HG02938 (cell line): ENCODE results near the gene SUSD2.
"Not testable (repeated sequence)": the region's sequence is repeated elsewhere in the genome, so short reads cannot be mapped to it uniquely, and the experiment has no call there.

ENCODE experiments used
- ATAC-seq: cut with Tn5 transposase; IDR thresholded peaks from one replicate; pipeline ENCODE4 v1.9.1; 2021; ENCODE audit warnings: mild to moderate bottlenecking, moderate library complexity; ENCODE audit not compliant: unreplicated experiment

The SUSD2 gene

DNA sequence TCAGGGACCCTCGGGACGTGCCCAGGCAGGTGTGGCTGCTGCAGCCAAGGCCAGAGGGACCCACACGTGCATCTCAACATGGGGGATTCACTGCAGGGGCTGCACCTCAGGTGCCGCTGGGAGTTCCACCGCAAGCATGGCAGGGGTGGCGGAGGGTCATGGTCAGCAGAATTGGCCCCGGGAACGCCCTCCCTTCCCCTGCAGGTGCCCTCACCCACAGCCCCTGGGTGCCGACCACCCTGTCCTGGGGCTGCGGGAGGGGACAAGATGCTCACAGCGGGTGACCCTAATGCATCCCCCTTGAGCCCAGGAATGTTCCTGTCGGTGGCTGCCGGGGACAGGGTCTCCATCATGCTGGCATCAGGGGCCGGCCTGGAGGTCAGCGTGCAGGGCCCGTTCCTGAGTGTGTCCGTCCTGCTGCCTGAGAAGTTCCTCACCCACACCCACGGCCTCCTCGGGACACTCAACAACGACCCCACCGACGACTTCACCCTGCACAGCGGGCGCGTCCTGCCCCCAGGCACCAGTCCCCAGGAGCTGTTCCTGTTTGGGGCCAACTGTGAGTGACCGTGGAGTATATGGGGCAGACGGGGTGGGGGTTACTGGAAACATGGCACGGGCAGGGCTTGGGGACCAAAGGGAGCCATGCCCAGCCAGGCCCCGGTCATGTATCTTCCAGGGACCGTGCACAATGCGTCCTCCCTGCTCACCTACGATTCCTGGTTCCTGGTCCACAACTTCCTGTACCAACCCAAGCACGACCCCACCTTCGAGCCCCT lies 5.8 kb downstream of the SUSD2 start:
- no peak for ATAC-seq

DNA sequence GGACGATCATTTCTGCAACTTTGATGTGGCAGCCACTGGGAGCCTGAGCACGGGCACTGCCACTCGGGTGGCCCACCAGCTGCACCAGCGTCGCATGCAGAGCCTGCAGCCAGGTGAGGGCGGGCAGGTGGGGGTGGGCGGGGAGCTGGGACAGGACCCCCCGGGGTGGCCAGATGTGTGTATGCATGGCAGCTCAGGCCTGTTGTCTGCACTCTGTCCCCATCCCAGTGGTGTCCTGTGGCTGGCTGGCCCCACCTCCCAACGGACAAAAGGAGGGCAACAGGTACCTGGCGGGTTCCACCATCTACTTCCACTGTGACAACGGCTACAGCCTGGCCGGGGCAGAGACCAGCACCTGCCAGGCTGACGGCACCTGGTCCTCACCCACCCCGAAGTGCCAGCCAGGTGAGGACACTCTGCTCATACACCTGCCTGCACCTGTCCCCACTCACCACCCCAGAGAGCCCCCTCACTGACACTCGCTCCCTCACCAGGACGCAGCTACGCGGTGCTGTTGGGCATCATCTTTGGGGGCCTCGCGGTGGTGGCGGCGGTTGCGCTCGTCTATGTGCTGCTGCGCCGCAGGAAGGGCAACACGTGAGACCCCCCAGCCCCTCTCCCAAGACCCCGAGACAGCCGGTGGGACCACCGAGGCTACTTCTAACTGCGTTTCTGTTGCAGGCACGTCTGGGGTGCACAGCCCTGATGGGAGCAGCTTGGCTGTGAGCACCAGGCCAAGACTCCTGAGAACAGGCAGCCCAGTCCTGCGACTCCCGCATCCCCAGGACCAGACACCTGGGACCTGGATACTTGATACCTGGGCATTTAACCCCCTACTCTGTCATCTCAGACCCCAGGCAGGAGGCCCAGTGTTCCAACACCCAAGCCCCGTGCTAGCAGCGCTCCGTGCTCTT lies 6.7 kb downstream of the SUSD2 start:
- ATAC-seq, result no peak

DNA sequence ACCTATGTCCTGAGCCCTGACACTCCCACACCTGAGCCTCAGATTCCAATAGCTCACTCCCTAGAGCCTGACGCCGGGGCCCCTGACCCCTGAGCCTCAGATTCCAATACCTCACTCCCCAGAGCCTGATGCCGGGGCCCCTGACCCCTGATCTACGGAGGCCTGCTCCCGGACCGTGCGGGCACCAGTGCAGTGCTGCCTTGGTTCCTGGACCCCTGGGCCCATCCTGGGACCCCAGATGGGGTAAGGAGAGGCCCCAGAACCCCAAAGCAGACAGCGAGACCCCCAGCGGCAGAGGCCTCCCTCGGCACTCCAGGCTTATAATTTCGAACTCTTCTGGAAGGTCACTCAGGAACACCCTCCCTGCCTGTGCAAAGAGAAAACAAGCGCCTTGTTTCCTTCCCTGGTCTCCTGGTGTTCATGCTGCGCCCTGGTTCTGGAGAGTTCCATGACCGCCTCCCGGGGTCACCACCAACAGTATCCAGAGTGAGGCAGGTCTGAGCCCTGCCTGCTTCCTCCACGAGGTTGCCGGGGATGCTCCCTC lies 7.5 kb downstream of the SUSD2 start:
- ATAC-seq, result no peak

DNA sequence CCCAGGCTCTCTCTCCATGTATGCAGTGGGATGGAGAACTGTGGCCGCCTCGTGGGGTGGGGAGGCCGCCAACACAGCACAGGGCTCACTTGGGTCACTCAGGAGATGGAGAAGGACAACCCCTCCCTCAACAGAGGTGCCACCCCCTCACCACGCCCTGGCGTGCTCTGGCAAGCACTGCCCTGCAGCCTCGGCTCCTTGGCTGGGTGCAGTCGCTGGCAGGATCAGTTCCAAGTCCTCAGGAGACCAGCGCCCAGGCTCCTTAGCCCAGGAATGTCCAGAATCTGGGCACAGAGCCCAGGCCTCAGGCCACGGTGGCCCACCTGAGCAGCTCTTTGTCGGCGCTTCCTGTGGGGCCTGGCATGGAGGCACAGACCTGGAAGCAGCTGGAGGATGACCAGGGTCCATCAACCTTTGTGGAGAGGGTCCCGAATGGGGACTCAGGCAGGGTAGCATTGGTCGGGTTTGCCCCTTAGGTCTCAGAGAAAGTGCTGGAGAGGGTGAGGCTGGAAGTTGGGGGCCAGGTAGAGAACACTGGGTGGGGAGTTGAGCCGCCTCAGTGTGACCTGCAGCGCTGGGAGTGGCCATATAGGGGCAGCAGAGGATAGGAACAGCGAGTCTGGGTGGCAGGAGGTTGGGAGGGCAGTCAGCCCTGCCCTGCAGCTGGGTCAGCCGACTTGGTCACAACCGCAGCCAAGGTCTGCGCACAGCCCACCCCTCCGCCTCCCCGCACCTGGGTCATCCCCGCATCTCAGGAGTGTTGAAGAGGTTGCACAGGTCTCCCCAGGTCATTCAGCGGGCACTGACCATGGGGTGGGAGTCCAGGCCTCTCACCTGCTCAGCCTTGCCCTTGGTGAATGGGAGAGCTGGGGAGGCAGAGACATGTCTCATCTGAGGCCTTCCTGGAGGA lies 8.2 kb downstream of the SUSD2 start:
- ATAC-seq, result no peak

- no peak for ATAC-seq
These were observed 8.9 kb downstream of the SUSD2 start for GRCh38 chr22:24190159-24190540.

DNA sequence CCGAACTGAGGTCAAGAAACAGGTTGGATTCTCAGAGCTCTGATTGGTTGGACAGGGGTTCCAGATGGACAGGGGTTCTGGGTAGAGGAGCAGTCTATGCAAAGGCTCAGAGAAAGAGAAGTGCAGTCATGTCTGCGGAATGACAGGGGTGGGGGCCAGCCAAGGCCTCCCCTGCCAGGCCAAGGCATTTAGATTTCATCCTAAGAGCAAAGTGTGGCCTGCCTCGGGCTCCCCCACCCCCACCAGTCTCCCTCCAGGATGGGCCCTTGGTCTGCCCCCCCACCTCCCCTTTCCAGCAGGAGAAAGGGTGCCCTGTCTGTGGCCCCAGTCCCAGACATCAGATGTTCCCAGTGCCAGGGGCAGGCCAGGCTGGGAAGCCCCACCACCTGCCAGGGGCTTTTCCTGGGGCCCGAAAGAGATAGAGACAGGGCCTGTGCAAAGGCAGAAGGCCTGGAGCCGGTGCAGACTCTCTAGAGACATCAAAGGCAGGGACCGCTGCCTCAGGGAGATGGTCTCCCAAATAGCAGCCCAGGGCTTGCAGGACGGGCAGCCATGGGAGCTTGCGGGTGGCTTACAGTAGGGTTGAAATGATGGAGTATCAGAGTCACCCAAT lies 9.4 kb downstream of the SUSD2 start:
- ATAC-seq, result no peak

DNA sequence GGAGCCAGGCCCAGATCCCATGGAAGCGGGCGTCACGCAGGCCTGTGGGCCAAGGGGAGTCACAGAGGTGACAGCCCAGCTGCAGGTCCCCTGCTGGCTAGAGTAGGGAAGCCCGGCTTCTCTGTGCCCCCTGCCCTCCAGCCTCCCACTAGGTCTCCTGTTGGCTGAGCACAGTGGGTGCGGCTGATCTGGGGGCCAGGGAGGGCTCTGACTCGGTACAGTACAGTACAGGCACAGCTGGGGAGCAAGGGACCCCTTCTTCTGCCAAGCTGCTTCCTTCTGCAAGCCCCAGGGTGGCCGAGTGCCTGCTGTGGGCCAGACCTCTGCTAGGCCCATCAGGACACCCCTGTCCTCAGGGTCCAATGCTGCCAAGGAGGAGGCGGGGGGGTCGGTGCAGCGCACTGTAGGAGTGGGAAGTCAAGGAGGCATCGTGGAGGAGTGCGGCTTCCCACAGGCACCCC lies 10.1 kb downstream of the SUSD2 start:
- no peak for ATAC-seq

DNA sequence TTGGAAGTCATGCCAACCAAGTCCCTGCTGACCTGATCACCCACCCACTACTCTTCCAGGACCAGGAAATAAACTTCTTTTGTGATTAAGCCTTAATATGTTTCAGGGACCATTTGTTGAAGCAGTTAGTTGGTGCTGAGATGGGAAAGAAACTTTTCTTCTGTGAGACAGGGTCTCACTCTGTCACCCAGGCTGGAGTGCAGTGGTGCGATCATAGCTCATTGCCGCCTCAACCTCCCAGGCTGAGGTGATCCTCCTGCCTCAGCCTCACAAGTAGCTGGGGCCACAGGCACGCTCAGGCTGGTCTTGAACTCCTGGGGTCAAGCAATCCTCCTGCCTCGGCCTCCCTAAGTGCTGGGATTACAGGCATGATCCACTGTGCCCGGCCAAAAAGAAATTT lies 10.6 kb downstream of the SUSD2 start:
- ATAC-seq, result no peak

GRCh38 chr22:24198682-24199052 lies 17.4 kb downstream of the SUSD2 start:
- no peak for ATAC-seq

DNA sequence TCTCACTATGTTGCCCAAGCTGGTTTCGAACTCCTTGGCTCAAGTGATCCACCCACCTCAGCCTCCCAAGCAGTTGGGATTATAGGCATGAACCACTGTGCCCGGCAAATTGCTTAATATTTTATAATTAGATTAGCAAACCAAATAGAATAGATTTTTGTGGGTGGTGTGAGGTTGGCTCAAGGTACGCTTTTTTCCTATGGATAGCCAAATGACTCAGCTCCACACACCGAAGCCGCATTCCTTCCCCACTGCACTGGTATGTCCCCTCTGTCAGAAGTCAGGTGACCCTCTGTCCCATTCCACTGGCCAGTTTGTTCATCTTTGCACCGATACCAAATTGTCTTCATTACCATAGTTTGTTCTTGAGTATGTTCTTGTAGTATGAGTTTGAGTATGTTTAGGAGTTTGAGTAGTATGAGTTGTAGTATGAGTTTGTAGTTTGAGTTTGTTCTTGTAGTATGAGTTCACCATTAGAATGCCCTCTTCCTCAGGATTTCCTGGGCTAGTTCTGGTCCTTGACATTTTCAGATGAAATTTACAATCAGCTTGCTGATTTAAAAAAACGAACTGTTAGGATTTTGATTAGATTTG lies 19.4 kb downstream of the SUSD2 start:
- no peak for ATAC-seq

DNA sequence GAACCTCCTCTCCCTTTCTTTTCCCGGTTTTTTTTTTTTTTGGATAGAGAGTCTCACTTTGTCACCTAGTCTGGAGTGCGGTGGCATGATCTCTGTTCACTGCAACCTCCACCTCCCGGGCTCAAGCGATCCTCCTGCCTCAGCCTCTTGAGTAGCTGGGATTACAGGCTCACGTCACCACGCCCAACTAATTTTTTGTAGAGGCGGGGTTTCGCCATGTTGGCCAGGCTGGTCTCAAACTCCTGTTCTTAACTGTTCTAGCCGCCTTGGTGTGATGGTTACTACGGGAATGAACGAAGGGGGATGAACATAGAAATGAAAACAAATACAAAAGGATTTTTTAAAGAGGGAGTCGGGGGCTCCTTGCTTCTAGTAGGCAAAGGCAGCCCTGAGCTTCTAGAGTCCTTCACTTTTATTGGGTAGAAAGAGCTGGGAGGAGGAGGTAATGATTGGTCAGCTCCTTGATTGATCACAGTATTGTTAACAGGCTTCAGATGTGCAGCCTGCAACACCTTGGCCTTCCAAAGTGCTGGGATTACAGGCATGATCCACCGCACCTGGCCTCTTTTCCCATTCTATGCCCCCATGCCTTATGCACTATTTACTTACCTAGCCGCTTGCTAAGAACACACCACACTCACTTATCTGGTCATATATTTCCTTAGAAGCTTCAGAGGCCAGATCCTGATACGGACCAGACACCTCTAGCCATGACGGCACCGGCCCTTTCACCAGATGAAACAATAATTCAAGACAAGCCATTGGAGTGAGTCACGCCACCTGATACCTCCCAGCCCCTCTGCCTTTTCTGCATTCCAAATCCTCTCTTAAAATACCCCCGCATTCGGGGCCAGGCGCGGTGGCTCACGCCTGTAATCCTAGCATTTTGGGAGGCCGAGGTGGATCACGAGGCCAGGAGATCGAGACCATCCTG lies 20.7 kb downstream of the SUSD2 start:
- ATAC-seq, result no peak

DNA sequence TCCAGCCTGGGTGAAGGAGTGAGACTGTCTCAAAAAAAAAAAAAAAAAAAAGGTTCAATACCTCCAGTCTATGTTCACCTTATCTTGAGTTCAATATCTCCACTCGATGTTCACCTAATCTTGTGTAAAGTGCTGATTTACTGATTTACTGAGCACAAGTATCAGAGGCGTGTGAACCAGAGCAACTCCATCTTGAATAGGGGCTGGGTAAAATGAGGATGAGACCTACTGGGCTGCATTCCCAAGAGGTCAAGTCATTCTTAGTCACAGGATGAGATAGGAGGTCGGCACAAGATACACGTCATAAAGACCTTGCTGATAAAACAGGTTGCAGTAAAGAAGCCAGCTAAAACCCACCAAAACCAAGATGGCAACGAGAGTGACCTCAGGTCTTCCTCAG lies 22.6 kb downstream of the SUSD2 start:
- not testable (repeated sequence) for ATAC-seq

DNA sequence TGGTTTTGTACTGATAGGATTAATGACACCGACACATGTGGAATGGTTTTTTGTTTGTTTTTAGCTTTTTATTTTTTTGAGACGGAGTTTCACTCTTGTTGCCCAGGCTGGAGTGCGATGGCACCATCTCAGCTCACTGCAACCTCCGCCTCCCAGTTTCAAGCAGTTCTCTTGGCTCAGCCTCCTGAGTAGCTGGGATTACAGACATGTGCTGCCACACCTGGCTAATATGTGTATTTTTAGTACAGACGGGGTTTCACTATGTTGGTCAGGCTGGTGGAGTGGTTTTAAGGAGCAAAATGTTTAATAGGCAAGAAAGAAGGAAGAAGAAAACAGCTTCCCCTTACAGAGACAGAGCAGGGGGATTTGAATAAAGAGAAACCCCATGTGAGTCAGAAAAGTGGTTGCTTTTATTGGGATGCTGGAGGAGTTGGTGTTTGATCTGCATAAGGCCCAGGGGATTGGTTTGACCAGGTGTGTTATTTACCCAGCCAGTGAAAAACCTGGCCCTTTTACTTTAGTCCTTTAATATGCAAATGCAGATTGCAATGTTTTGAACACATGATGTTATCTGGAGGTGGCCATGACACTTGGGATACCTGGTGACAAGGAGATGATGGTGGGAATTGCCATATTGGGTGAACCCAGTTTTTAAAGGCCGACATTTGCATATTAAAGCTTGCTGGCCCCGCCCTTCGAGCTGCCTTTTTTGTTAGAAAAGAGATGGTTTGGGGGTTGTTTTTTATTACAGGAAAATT lies 24.3 kb downstream of the SUSD2 start:
- no peak for ATAC-seq

DNA sequence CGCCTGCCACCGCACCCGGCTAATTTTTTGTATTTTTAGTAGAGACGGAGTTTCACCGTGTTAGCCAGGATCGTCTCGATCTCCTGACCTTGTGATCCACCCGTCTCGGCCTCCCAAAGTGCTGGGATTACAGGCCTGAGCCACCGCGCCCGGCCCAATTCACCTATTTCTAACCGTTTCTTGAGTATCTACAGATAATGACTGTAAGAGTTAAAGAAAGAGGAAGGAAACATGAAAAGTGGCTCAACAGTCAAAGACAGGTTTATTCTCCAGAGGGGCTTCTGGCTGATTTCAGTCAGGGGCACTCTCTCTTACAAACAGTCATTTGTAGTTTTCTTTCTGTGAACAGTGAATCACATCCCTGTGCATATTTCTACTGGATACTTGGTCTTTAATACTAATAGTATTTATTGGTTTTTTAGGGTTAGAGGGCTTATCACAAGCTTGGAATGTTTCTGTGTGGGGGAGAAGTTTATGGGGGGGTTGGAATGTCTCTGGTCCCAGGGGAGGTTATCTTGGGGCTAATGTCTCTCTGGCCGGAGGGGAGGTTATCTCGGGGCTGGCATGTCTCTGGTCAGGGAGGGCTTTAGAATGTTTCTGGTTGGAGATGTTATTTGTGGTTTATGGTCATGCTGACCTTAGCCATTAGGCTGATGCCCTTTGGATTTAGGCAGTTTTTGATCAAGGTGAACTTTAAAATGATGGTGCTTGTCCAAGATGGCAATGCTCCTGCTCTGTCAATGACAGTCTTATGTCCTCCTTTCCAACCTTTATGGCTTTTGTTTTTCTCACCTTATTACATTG lies 25.4 kb downstream of the SUSD2 start:
- ATAC-seq, result not testable (repeated sequence)

- ATAC-seq, result no peak
These were observed 26.2 kb downstream of the SUSD2 start for GRCh38 chr22:24207264-24208011.

- ATAC-seq, result no peak
These were observed 26.9 kb downstream of the SUSD2 start for GRCh38 chr22:24208012-24208749.
